ENCODE data around the gene GLDC.

GRCh38 chr9:6628704-6629103 lies 16.8 kb downstream of the GLDC start:
- TF ChIP-seq CTCF (conservative IDR thresholded peaks at IDR 0.05; ENCODE audit: low read length) (no peak), EZH2phosphoT487 (IDR thresholded peaks at IDR 0.05; ENCODE audit: borderline replicate concordance, low read depth, low read length) (no peak)

Data from OCI-LY7 (cell line).